Loucy (cell line): ENCODE results near the gene CDH8.

Experiments used
- H2AFZ ChIP-seq: fragments of 200-600 bp; sonication (generic); 2 replicates; pipeline ENCODE4 v1.6.0; 2016; ENCODE audit warnings: antibody characterized with exemption, mild to moderate bottlenecking, low read length, moderate library complexity
- H3F3A ChIP-seq: fragments of 200-600 bp; 2 replicates; pipeline ENCODE4 v1.6.0; 2016; ENCODE audit warnings: antibody characterized with exemption, low read depth, mild to moderate bottlenecking
- H3K27me3 ChIP-seq: fragments of 200-600 bp; sonication (generic); 2 replicates; pipeline ENCODE4 v1.6.1; 2014; ENCODE audit warnings: low read length, mild to moderate bottlenecking; ENCODE audit not compliant: insufficient read depth, poor library complexity, severe bottlenecking
- H3K36me3 ChIP-seq: fragments of 200-600 bp; sonication (generic); 2 replicates; pipeline ENCODE4 v1.6.1; 2016; ENCODE audit warnings: low read length; ENCODE audit not compliant: insufficient read depth
- H3K4me1 ChIP-seq: fragments of 200-600 bp; sonication (generic); 2 replicates; pipeline ENCODE4 v1.5.1; 2014; ENCODE audit warnings: low read length, mild to moderate bottlenecking; ENCODE audit not compliant: insufficient read depth, poor library complexity, severe bottlenecking
- H3K4me2 ChIP-seq: fragments of 200-600 bp; sonication (generic); 2 replicates; pipeline ENCODE4 v1.6.0; 2014; ENCODE audit warnings: antibody characterized with exemption, low read length, low read depth, mild to moderate bottlenecking; ENCODE audit not compliant: poor library complexity, severe bottlenecking
- H3K4me3 ChIP-seq: fragments of 200-600 bp; sonication (generic); 2 replicates; pipeline ENCODE4 v1.5.1; 2014; ENCODE audit warnings: low read length, mild to moderate bottlenecking, mixed read lengths; ENCODE audit not compliant: poor library complexity, severe bottlenecking
- H3K79me2 ChIP-seq: fragments of 200-600 bp; sonication (generic); 2 replicates; pipeline ENCODE4 v1.6.1; 2014; ENCODE audit warnings: low read length; ENCODE audit not compliant: insufficient read depth
- H3K9ac ChIP-seq: fragments of 200-600 bp; sonication (generic); 2 replicates; pipeline ENCODE4 v1.6.0; 2014; ENCODE audit warnings: mild to moderate bottlenecking, low read depth, low read length, moderate library complexity; ENCODE audit not compliant: poor library complexity, severe bottlenecking
- H3K9me2 ChIP-seq: fragments of 200-600 bp; sonication (generic); replicated peaks from 2 replicates; pipeline ENCODE4 v1.6.1; 2016; ENCODE audit warnings: low read depth, low read length, mixed read lengths
- H3K9me3 ChIP-seq: fragments of 200-600 bp; sonication (generic); 2 replicates; pipeline ENCODE4 v1.6.1; 2014; ENCODE audit warnings: mild to moderate bottlenecking, antibody characterized with exemption, low read length, low read depth; ENCODE audit not compliant: insufficient read depth
- H4K20me1 ChIP-seq: fragments of 200-600 bp; sonication (generic); 2 replicates; pipeline ENCODE4 v1.6.0; 2014; ENCODE audit warnings: antibody characterized with exemption, low read length, mild to moderate bottlenecking; ENCODE audit not compliant: insufficient read depth, poor library complexity, severe bottlenecking
- CTCF ChIP-seq: fragments of 200-600 bp; sonication (generic); conservative IDR thresholded peaks from 2 replicates; pipeline ENCODE4 v1.5.1; 2014; ENCODE audit warnings: mild to moderate bottlenecking, antibody characterized with exemption, low read length
- EZH2phosphoT487 ChIP-seq: fragments of 200-600 bp; IDR thresholded peaks from 2 replicates; pipeline ENCODE4 v1.6.1; 2018; ENCODE audit warnings: antibody characterized with exemption, mild to moderate bottlenecking, moderate library complexity, borderline replicate concordance

Gene CDH8

GRCh38 chr16:61823326-61823725 is 212.9 kb downstream of the CDH8 start:
- no peaks in the 10 kb centered on the region for H3K36me3 ChIP-seq
- no peak overlapping the region for H3K4me3 ChIP-seq
- H4K20me1 ChIP-seq: no peaks in the 10 kb centered on the region
- H3K4me1 ChIP-seq: no peaks in the 10 kb centered on the region
- no peaks in the 10 kb centered on the region for H3K27me3 ChIP-seq
- no peak overlapping the region for H3K4me2 ChIP-seq
- no peaks in the 10 kb centered on the region; the same call in 1 of the 2 replicates for H3K9me3 ChIP-seq
- no peaks in the 10 kb centered on the region for H3K79me2 ChIP-seq
- TF ChIP-seq EZH2phosphoT487 (no peak), CTCF (no peak)
- no peak overlapping the region for H2AFZ ChIP-seq
- H3F3A ChIP-seq: no peaks in the 10 kb centered on the region
- H3K9ac ChIP-seq: no peak overlapping the region
- no peaks in the 10 kb centered on the region for H3K9me2 ChIP-seq

- H3K4me2 ChIP-seq: no peak overlapping the region
- no peak for TF ChIP-seq CTCF
- no peak for TF ChIP-seq EZH2phosphoT487
- no peaks in the 10 kb centered on the region for H4K20me1 ChIP-seq
- H3K9me2 ChIP-seq: no peaks in the 10 kb centered on the region
- no peaks in the 10 kb centered on the region for H3F3A ChIP-seq
- no peaks in the 10 kb centered on the region for H3K36me3 ChIP-seq
- no peaks in the 10 kb centered on the region for H3K9me3 ChIP-seq
- no peaks in the 10 kb centered on the region for H3K4me1 ChIP-seq
- H3K27me3 ChIP-seq: no peaks in the 10 kb centered on the region
- H2AFZ ChIP-seq: no peak overlapping the region
- H3K79me2 ChIP-seq: no peaks in the 10 kb centered on the region
- no peak overlapping the region for H3K9ac ChIP-seq
- H3K4me3 ChIP-seq: no peak overlapping the region
Measured at GRCh38 chr16:61820820-61821219, 215.4 kb downstream of the CDH8 start.

GRCh38 chr16:61820398-61820797 is 215.8 kb downstream of the CDH8 start:
- no peak overlapping the region for H3K4me3 ChIP-seq
- H2AFZ ChIP-seq: no peak overlapping the region
- TF ChIP-seq CTCF (no peak), EZH2phosphoT487 (no peak)
- no peak overlapping the region for H3K4me2 ChIP-seq
- no peak overlapping the region for H3K9ac ChIP-seq
- H4K20me1 ChIP-seq: no peaks in the 10 kb centered on the region
- H3K79me2 ChIP-seq: no peaks in the 10 kb centered on the region
- H3K9me3 ChIP-seq: no peaks in the 10 kb centered on the region
- H3K27me3 ChIP-seq: no peaks in the 10 kb centered on the region
- no peaks in the 10 kb centered on the region for H3F3A ChIP-seq
- no peaks in the 10 kb centered on the region for H3K36me3 ChIP-seq
- no peaks in the 10 kb centered on the region for H3K9me2 ChIP-seq
- H3K4me1 ChIP-seq: no peaks in the 10 kb centered on the region
